ENCODE results near the gene DNER. TPM values are rescaled to one million over a fixed set of nuclear protein-coding genes. Genes with fewer than 3 reads are reported as not detected.
"Not testable (repeated sequence)": the region's sequence is repeated elsewhere in the genome, so short reads cannot be mapped to it uniquely, and the experiment has no call there.

DNER gene
- 10 to 100 TPM in 1 of 4 donors, 1 to 10 TPM in 3; 1.5 to 13.1 (median 4.7) TPM for total RNA-seq

- H3K4me1 ChIP-seq = peaks cover 0 to 22% (median 15%) of the 10 kb centered on the region in 4 donors
- TF ChIP-seq CTCF (IDR thresholded peaks at IDR 0.05) (no peak), POLR2A (IDR thresholded peaks at IDR 0.05) (no peak), EP300 (IDR thresholded peaks at IDR 0.05) (no peak)
- no peak within 1 kb of the TSS for H3K27ac ChIP-seq
- H3K27me3 ChIP-seq = peaks cover 0 to 84% of the 10 kb centered on the region in 2 donors
- H3K9me3 ChIP-seq = no peaks in the 10 kb centered on the region
- DNase-seq (ENCODE audit: low spot score in 2 of 2) = no peak
- 2 to 3% methylated on average over 40 to 42 of the region's 84 CpGs for WGBS, 2 donors
- peak within 1 kb of the TSS in 2 of 4 donors; percentile 27 to 43 for H3K4me3 ChIP-seq
- H3K36me3 ChIP-seq = no peaks in the 10 kb centered on the region
Observed at GRCh38 chr2:229714080-229714735, at the start of gene DNER. Gene DNER, minus strand, starts transcription at chr2:229714555. Its CDS starts 132 bp downstream, at chr2:229714423.

- no peaks in the 10 kb centered on the region for H3K4me1 ChIP-seq
- H3K27ac ChIP-seq = no peak overlapping the region
- no peak overlapping the region for H3K4me3 ChIP-seq
- peaks cover 0 to 41% (median 4%) of the 10 kb centered on the region in 3 donors for H3K36me3 ChIP-seq
- no peak for DNase-seq (ENCODE audit: low spot score in 2 of 2)
- no peak for TF ChIP-seq POLR2A (IDR thresholded peaks at IDR 0.05)
- no peak for TF ChIP-seq CTCF (IDR thresholded peaks at IDR 0.05)
- TF ChIP-seq EP300 (IDR thresholded peaks at IDR 0.05) = no peak
- 73 to 85% methylated on average over 1 of the region's 1 CpG for WGBS, 2 donors
- no peaks in the 10 kb centered on the region for H3K9me3 ChIP-seq
- H3K27me3 ChIP-seq = no peaks in the 10 kb centered on the region
Observed at GRCh38 chr2:229761663-229762062, 47.3 kb upstream of the DNER start.

GRCh38 chr2:229757462-229757861, 43.1 kb upstream of the DNER start:
- not testable (repeated sequence) for DNase-seq (ENCODE audit: low spot score in 2 of 2); H3K27ac ChIP-seq; H3K4me3 ChIP-seq

GRCh38 chr2:229752970-229753729, 38.8 kb upstream of the DNER start:
- 77% methylated on average over 11 of the region's 11 CpGs for WGBS, 2 donors
- no peak for DNase-seq (ENCODE audit: low spot score in 2 of 2)
- H3K27me3 ChIP-seq = no peaks in the 10 kb centered on the region
- H3K9me3 ChIP-seq = no peaks in the 10 kb centered on the region
- H3K4me3 ChIP-seq = no peak overlapping the region
- no peak overlapping the region for H3K27ac ChIP-seq
- H3K36me3 ChIP-seq = peaks cover 0 to 7% (median 0%) of the 10 kb centered on the region in 3 donors
- H3K4me1 ChIP-seq = no peaks in the 10 kb centered on the region
- TF ChIP-seq POLR2A (IDR thresholded peaks at IDR 0.05) = no peak
- TF ChIP-seq CTCF (IDR thresholded peaks at IDR 0.05) = no peak
- no peak for TF ChIP-seq EP300 (IDR thresholded peaks at IDR 0.05)

More at GRCh38 chr2:229757462-229757861, 43.1 kb upstream of the DNER start:
- H3K27me3 ChIP-seq, H3K4me1 ChIP-seq, H3K36me3 ChIP-seq, H3K9me3 ChIP-seq: not testable (repeated sequence)
- WGBS, 2 donors = 96% methylated on average over 10 of the region's 10 CpGs

- DNase-seq (ENCODE audit: low spot score in 2 of 2) = no peak
- H3K4me1 ChIP-seq = no peaks in the 10 kb centered on the region
- no peaks in the 10 kb centered on the region for H3K9me3 ChIP-seq
- no peaks in the 10 kb centered on the region for H3K36me3 ChIP-seq
- 81 to 86% methylated on average over 6 of the region's 6 CpGs for WGBS, 2 donors
- no peak overlapping the region for H3K27ac ChIP-seq
- TF ChIP-seq POLR2A (IDR thresholded peaks at IDR 0.05) (no peak), CTCF (IDR thresholded peaks at IDR 0.05) (no peak), EP300 (IDR thresholded peaks at IDR 0.05) (no peak)
- H3K27me3 ChIP-seq = no peaks in the 10 kb centered on the region
- H3K4me3 ChIP-seq = no peak overlapping the region
Observed at GRCh38 chr2:229749779-229750178, 35.4 kb upstream of the DNER start.
